K562 (cell line): ENCODE results near the gene LTBR. TPM values are rescaled to one million over a fixed set of nuclear protein-coding genes. Genes with fewer than 3 reads are reported as not detected.

Source experiments
- ATAC-seq: fragments of 200-7000 bp; cut with Tn5 transposase; 3 replicates; pipeline ENCODE4 v1.9.1; 2020; ENCODE audit warnings: moderate library complexity
- BruUV-seq: library from RNA; stranded (reverse); fragments of 400-500 nt; replicated peaks from 2 replicates; lab custom pipeline; 2021; lab: Mats Ljungman, UMichigan
- CTCF ChIA-PET: fragments of 300-600 bp; formaldehyde crosslinking; extraction: SDS; loops from one replicate; lab custom pipeline; 2021; ENCODE audit warnings: low intra/inter-chr PET ratio; lab: Yijun Ruan, JAX
- POLR2A ChIA-PET: fragments of 300-600, 350-650 bp; sonication (Branson Sonifier 250); formaldehyde crosslinking; extraction: SDS; loops from one replicate; lab custom pipeline; 2021; ENCODE audit warnings: antibody characterized with exemption, inconsistent platforms; lab: Yijun Ruan, JAX
- DNase-seq, 4 experiments: peaks; one replicate each; pipeline versions ENCODE4 v3.0.0 to v3.0.0-alpha.2; 2011 to 2018; ENCODE audit warnings: low spot score in 3 of 4, mixed read lengths in 3 of 4; ENCODE audit errors: extremely low read depth in 1 of 4
- FAIRE-seq: peaks from 2 replicates; lab custom pipeline; 2011; peaks lifted over from hg19 to GRCh38; lab: Jason Lieb, UNC
- H2AFZ ChIP-seq: 2 replicates; pipeline ENCODE4 v1.6.0; 2011; ENCODE audit warnings: low read depth, low read length, control low read depth, inconsistent platforms
- H3K27ac ChIP-seq: fragments of 200-600 bp; 3 replicates; pipeline ENCODE4 v1.8.0; 2011; ENCODE audit warnings: low read depth, mild to moderate bottlenecking, control low read depth, inconsistent platforms, low read length, moderate library complexity, mixed read lengths; ENCODE audit errors: extremely low read depth
- H3K27me3 ChIP-seq, 2 experiments: fragments of 300-600 bp in 1 of 2; 2 replicates in 1 of 2; 3 replicates in 1 of 2; pipeline versions ENCODE4 v1.6.0 to v1.8.0; 2011; ENCODE audit warnings: inconsistent platforms in 2 of 2, low read length in 2 of 2, mild to moderate bottlenecking in 1 of 2, mixed read lengths in 1 of 2, moderate library complexity in 1 of 2; ENCODE audit not compliant: control insufficient read depth in 2 of 2, insufficient read depth in 2 of 2
- H3K36me3 ChIP-seq: fragments of 300-600 bp; 3 replicates; pipeline ENCODE4 v1.8.0; 2011; ENCODE audit warnings: mild to moderate bottlenecking, low read length, inconsistent platforms; ENCODE audit not compliant: control insufficient read depth, insufficient read depth
- H3K4me1 ChIP-seq, 2 experiments: fragments of 200-600 bp in 1 of 2; replicated peaks in 1 of 2; 2 replicates in 1 of 2; 3 replicates in 1 of 2; pipeline versions ENCODE4 v1.5.1 to v1.8.0; 2011; ENCODE audit warnings: inconsistent platforms in 2 of 2, low read length in 2 of 2, mild to moderate bottlenecking in 1 of 2, mixed read lengths in 1 of 2, moderate library complexity in 1 of 2; ENCODE audit not compliant: control insufficient read depth in 2 of 2, insufficient read depth in 2 of 2
- H3K4me2 ChIP-seq: 2 replicates; pipeline ENCODE4 v1.6.1; 2011; ENCODE audit warnings: low read length, control low read depth, inconsistent platforms, mixed read lengths; ENCODE audit not compliant: insufficient read depth
- H3K4me3 ChIP-seq: fragments of 200-600 bp; sonication (generic), shearing (Covaris generic); 2 replicates; pipeline ENCODE4 v1.5.1; 2016; ENCODE audit warnings: control low read depth, inconsistent platforms
- H3K79me2 ChIP-seq: fragments of 200-600 bp; 3 replicates; pipeline ENCODE4 v1.8.0; 2011; ENCODE audit warnings: low read length, inconsistent platforms; ENCODE audit not compliant: control insufficient read depth, insufficient read depth
- H3K9ac ChIP-seq, 2 experiments: 2 replicates each; pipeline versions ENCODE4 v1.6.0 to v1.6.1; 2011; ENCODE audit warnings: low read depth in 2 of 2, low read length in 2 of 2, control low read depth in 1 of 2, inconsistent platforms in 1 of 2, mild to moderate bottlenecking in 1 of 2, mixed read lengths in 1 of 2; ENCODE audit not compliant: insufficient read depth in 1 of 2
- H3K9me1 ChIP-seq: one replicate; pipeline ENCODE4 v1.6.0; 2011; ENCODE audit warnings: inconsistent platforms, mild to moderate bottlenecking, low read length, moderate library complexity; ENCODE audit not compliant: control insufficient read depth, insufficient read depth
- H3K9me3 ChIP-seq: replicated peaks from 2 replicates; pipeline ENCODE4 v1.5.1; 2011; ENCODE audit warnings: low read depth, low read length, inconsistent platforms; ENCODE audit not compliant: control insufficient read depth, insufficient read depth
- H4K20me1 ChIP-seq: replicated peaks from 2 replicates; pipeline ENCODE4 v1.6.1; 2011; ENCODE audit warnings: low read length, inconsistent platforms, mixed read lengths; ENCODE audit not compliant: control insufficient read depth, insufficient read depth
- MTA3 ChIP-seq: fragments of 450-650 bp; formaldehyde crosslinking; IDR thresholded peaks from 2 replicates; pipeline ENCODE4 v1.6.1; 2017; ENCODE audit warnings: mild to moderate bottlenecking, borderline replicate concordance
- MXD1 ChIP-seq: fragments of 250-450 bp; sonication (Bioruptor Pico); IDR thresholded peaks from 2 replicates; pipeline ENCODE4 v1.8.0; 2021; ENCODE audit warnings: borderline replicate concordance, mild to moderate bottlenecking, moderate library complexity; ENCODE audit not compliant: poor library complexity, severe bottlenecking
- NRF1 ChIP-seq, 2 experiments: fragments of 450-650 bp; IDR thresholded peaks in 1 of 2; conservative IDR thresholded peaks in 1 of 2; 2 replicates each; pipeline ENCODE4 v1.6.1; 2014; ENCODE audit warnings: mild to moderate bottlenecking in 2 of 2
- NUFIP1 ChIP-seq: fragments of 450-650 bp; IDR thresholded peaks from 2 replicates; pipeline ENCODE4 v1.6.1; 2018; ENCODE audit not compliant: partially characterized antibody
- POLR2B ChIP-seq: fragments of 450-650 bp; IDR thresholded peaks from 2 replicates; pipeline ENCODE4 v1.6.1; 2018; ENCODE audit warnings: low read depth; ENCODE audit not compliant: partially characterized antibody
- SAFB2 ChIP-seq: fragments of 200-400 bp; formaldehyde crosslinking; IDR thresholded peaks from 2 replicates; pipeline ENCODE4 v1.6.1; 2018; ENCODE audit warnings: borderline replicate concordance, low read length, low read depth, moderate library complexity; ENCODE audit not compliant: severe bottlenecking
- WGBS: fragments of 100-300 bp; shearing (Covaris generic); methylation state at CpG from one replicate; pipeline ENCODE4 v1.1.6; 2016; ENCODE audit warnings: low coverage, mixed read lengths; ENCODE audit not compliant: insufficient coverage; ENCODE audit errors: missing lambda C conversion rate; 5-methylcytosine and 5-hydroxymethylcytosine counted together
- in situ Hi-C: fragments of 300-500 bp; cut with MboI; formaldehyde crosslinking; loops from 4 replicates; pipeline ENCODE4 v1.15.0; 2018; ENCODE audit warnings: inconsistent platforms, mixed read lengths
- intact Hi-C: fragments of 100-400 bp; cut with micrococcal nuclease; formaldehyde crosslinking; loops from 2 replicates; pipeline ENCODE4 v1.14.2; 2022
- polyA plus RNA-seq, 8 experiments: library from polyadenylated mRNA; depleted of rRNA in 4 of 8; stranded (reverse) in 5 of 8; unstranded in 3 of 8; fragments of >200 nt; fragmentation: Nextera tagmentation in 2 of 8; fragmentation: Illumina TruSeq in 1 of 8; extraction: Ambion mirVana in 2 of 8; extraction: Trizol in 1 of 8; gene quantifications; 2 replicates each; pipeline versions ENCODE4 v1.2.1 to v1.2.3, GENCODE V29; 2011 to 2014; ENCODE audit warnings: inconsistent platforms in 1 of 8, missing spikeins in 1 of 8
- total RNA-seq, 7 experiments: library from RNA; depleted of rRNA in 6 of 7; stranded (reverse); fragments of >200 nt in 6 of 7; fragmentation: Illumina TruSeq in 2 of 7; extraction: Trizol in 2 of 7; gene quantifications; 2 replicates each; pipeline versions ENCODE4 v1.2.1 to v1.2.3, GENCODE V29; 2011 to 2021; ENCODE audit warnings: low replicate concordance in 1 of 7

LTBR gene
- total and polyA plus RNA-seq, 9 of the 15 experiments (the other 6 are each of a cell fraction or from before 2014, with no cell fraction given) = 0.96 to 69.0 (median 35.3) TPM

- Histone ChIP-seq H3K4me1 (peaks cover 0 to 14% of the 10 kb centered on the region in 2 experiments; a peak in 3 of 5 replicates), H3K9ac (no peak overlapping the region), H3K9me1 (no peaks in the 10 kb centered on the region), H3K4me2 (no peak overlapping the region), H3K79me2 (no peaks in the 10 kb centered on the region), H4K20me1 (no peaks in the 10 kb centered on the region), H3K36me3 (no peaks in the 10 kb centered on the region), H3K9me3 (no peaks in the 10 kb centered on the region)
- FAIRE-seq (no peak), ATAC-seq (no peak), DNase-seq (no peak)
- ChIA-PET POLR2A (interaction anchor here (1.1 kb wide), 1 partner anchor 31 kb away, joined by 4 read pairs; no protein-coding TSS in a partner anchor), CTCF (no interaction called here)
- TF ChIP-seq POLR2B = no peak
- no peak for TF ChIP-seq MTA3
- no peak for TF ChIP-seq MXD1 (CRISPR knock-in tag)
- TF ChIP-seq NUFIP1 = no peak
- no peak for TF ChIP-seq SAFB2
- TF ChIP-seq NRF1 (conservative IDR thresholded peaks at IDR 0.05 in 1 of 2, IDR thresholded peaks at IDR 0.05 in 1 of 2) = no peak
- TF ChIP-seq, all 486 proteins: peak for 0
- BruUV-seq = no TSS peak
- in situ Hi-C loops (no loop called here), intact Hi-C loops (no loop called here)
- Histone ChIP-seq H3K4me3 (no peak overlapping the region), H2AFZ (no peak overlapping the region), H3K27me3 (peaks cover 0 to 4% of the 10 kb centered on the region in 2 experiments; a peak in 1 of 5 replicates), H3K27ac (no peak overlapping the region)
- 36% methylated on average over 9 of the region's 11 CpGs for WGBS
These were observed 23.1 kb upstream of the LTBR start for GRCh38 chr12:6360578-6361490.
